Lung (tissue), 12 donors: ENCODE measurements around the gene CEPT1. TPM values are rescaled to one million over a fixed set of nuclear protein-coding genes. Genes with fewer than 3 reads are reported as not detected.

Source experiments
- ATAC-seq: fragments of 200-7000 bp; cut with Tn5 transposase; one replicate; pipeline ENCODE4 v1.9.1; 2020; ENCODE audit warnings: moderate number of reproducible peaks; ENCODE audit not compliant: insufficient read depth, low FRiP score
- DNase-seq, 3 donors: peaks; one replicate each; pipeline ENCODE4 v3.0.0-alpha.2; 2013 to 2017
- H3K27ac ChIP-seq, 2 donors: one replicate each; pipeline ENCODE4 v1.5.1; 2013; ENCODE audit warnings: mild to moderate bottlenecking in 2 of 2, moderate library complexity in 2 of 2, control low read depth in 1 of 2, inconsistent platforms in 1 of 2, low read depth in 1 of 2, low read length in 1 of 2
- H3K27me3 ChIP-seq, 3 donors: one replicate each; pipeline ENCODE4 v1.5.1; 2013; ENCODE audit warnings: low read length in 2 of 3; ENCODE audit not compliant: control insufficient read depth in 3 of 3, insufficient read depth in 3 of 3
- H3K36me3 ChIP-seq, 4 donors: one replicate each; pipeline ENCODE4 v1.5.1; 2013; ENCODE audit warnings: low read length in 4 of 4, mild to moderate bottlenecking in 1 of 4, moderate library complexity in 1 of 4; ENCODE audit not compliant: control insufficient read depth in 4 of 4, insufficient read depth in 4 of 4
- H3K4me1 ChIP-seq, 5 donors: one replicate each; pipeline ENCODE4 v1.5.1; 2013; ENCODE audit warnings: low read length in 5 of 5, mild to moderate bottlenecking in 2 of 5, moderate library complexity in 1 of 5; ENCODE audit not compliant: control insufficient read depth in 5 of 5, insufficient read depth in 5 of 5
- H3K4me3 ChIP-seq: one replicate; pipeline ENCODE4 v1.5.1; 2013; ENCODE audit warnings: mild to moderate bottlenecking, control low read depth, moderate library complexity
- H3K9ac ChIP-seq, 2 donors: one replicate each; pipeline ENCODE4 v1.5.1; 2013; ENCODE audit warnings: low read length in 2 of 2, control low read depth in 1 of 2; ENCODE audit not compliant: insufficient read depth in 1 of 2
- H3K9me3 ChIP-seq, 4 donors: one replicate each; pipeline ENCODE4 v1.5.1; 2013; ENCODE audit warnings: low read length in 3 of 4, mild to moderate bottlenecking in 1 of 4, moderate library complexity in 1 of 4; ENCODE audit not compliant: control insufficient read depth in 4 of 4, insufficient read depth in 3 of 4
- WGBS, 2 donors: extraction: QIAGEN DNeasy Blood & Tissue Kit; methylation state at CpG; one replicate each; pipeline ENCODE4 v1.1.7; 2013; 5-methylcytosine and 5-hydroxymethylcytosine counted together
- polyA plus RNA-seq, 2 donors: library from polyadenylated mRNA; stranded (reverse); fragments of 200-250 nt; gene quantifications; one replicate each; pipeline ENCODE4 v1.2.1, GENCODE V29; 2013
- total RNA-seq, 2 donors: library from RNA; depleted of rRNA in 1 of 2; stranded (reverse); fragments of >200 nt in 1 of 2; gene quantifications; one replicate each; pipeline ENCODE4 v1.2.1, GENCODE V29; 2014 to 2021
- TF ChIP-seq, protein P1 (sequence below): IDR thresholded peaks from 2 replicates; pipeline ENCODE4 v1.5.1; 2012; ENCODE audit warnings: mild to moderate bottlenecking; ENCODE audit errors: control extremely low read depth, extremely low read depth
- donor health status: control.
- donor health status: control.
- donor health status: Bipolar disorder and iron deficiency.
- donor health status: healthy.
- donor health status: DM: yes; HTN: yes; CAD: no.

The CEPT1 gene
- total and polyA plus RNA-seq, 4 donors, result 18.6 to 71.2 (median 26.2) TPM

DNA sequence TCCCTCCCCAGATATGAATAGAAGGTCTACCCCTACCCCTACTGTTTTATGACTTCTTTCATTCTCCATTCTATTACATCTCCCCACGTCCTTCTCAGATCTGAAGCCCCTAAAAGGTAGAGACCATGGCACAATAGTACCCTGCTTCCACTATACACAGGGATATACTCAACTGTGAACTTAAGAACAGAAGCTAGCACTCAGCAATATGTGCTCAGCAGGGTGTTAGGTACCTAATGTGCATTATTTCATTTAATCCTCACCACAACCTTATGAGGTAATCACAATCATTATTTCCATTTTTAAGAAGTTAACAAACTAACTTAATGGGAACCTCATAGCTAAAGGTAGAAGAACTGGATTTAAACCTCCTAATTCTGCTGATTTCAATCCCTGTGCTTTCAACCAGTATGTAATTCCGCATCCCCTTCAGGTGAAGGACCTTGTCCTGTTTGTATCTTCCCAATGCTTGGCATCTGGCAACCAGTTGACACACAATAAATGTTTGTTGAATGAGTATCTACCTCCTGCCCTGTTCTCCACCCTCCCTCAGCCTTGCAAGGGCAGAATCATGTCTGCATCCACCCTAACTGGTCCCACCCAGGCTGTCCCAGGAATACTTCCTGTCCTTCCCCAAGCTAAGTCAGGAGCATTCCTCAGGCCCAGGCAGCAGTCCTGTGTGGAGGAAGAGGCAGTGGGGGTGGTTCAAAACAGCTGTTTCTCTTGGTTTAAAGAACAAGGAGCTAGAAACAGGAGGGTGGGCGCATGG lies 53.9 kb downstream of the CEPT1 start:
- peaks cover 0 to 24% (median under 1%) of the 10 kb centered on the region in 4 donors for H3K36me3 ChIP-seq

GRCh38 chr1:111195002-111195684 lies 55.1 kb downstream of the CEPT1 start:
- peaks cover 0 to 37% (median 18%) of the 10 kb centered on the region in 5 donors for H3K4me1 ChIP-seq
- 77 to 83% methylated on average over 4 of the region's 4 CpGs for WGBS, 2 donors

More for the DNA sequence above, 53.9 kb downstream of the CEPT1 start:
- DNase-seq (no peak), ATAC-seq (no peak)
- Histone ChIP-seq H3K4me1 (peaks cover 0 to 38% (median 18%) of the 10 kb centered on the region in 5 donors), H3K9ac (no peak overlapping the region), H3K27ac (peak overlapping the region in 1 of 2 donors; percentile 18), H3K9me3 (no peaks in the 10 kb centered on the region), H3K4me3 (no peak overlapping the region), H3K27me3 (no peaks in the 10 kb centered on the region)
- TF ChIP-seq, protein P1, sequence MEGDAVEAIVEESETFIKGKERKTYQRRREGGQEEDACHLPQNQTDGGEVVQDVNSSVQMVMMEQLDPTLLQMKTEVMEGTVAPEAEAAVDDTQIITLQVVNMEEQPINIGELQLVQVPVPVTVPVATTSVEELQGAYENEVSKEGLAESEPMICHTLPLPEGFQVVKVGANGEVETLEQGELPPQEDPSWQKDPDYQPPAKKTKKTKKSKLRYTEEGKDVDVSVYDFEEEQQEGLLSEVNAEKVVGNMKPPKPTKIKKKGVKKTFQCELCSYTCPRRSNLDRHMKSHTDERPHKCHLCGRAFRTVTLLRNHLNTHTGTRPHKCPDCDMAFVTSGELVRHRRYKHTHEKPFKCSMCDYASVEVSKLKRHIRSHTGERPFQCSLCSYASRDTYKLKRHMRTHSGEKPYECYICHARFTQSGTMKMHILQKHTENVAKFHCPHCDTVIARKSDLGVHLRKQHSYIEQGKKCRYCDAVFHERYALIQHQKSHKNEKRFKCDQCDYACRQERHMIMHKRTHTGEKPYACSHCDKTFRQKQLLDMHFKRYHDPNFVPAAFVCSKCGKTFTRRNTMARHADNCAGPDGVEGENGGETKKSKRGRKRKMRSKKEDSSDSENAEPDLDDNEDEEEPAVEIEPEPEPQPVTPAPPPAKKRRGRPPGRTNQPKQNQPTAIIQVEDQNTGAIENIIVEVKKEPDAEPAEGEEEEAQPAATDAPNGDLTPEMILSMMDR, result no peak
- WGBS, 2 donors, result 94 to 96% methylated on average over 3 of the region's 3 CpGs

GRCh38 chr1:111196213-111196612 lies 56.2 kb downstream of the CEPT1 start:
- no peak overlapping the region for H3K4me3 ChIP-seq
- whole genome bisulfite sequencing, 2 donors, result 83 to 94% methylated on average over 2 of the region's 2 CpGs
- TF ChIP-seq, protein P1, result no peak
- ATAC-seq (no peak), DNase-seq (no peak)
- peaks cover 0 to 28% (median 13%) of the 10 kb centered on the region in 5 donors for H3K4me1 ChIP-seq
- H3K27me3 ChIP-seq, result no peaks in the 10 kb centered on the region
- peaks cover 0 to 22% (median 0%) of the 10 kb centered on the region in 4 donors for H3K36me3 ChIP-seq
- no peaks in the 10 kb centered on the region for H3K9me3 ChIP-seq
- H3K9ac ChIP-seq, result no peak overlapping the region
- H3K27ac ChIP-seq, result no peak overlapping the region

More at GRCh38 chr1:111195002-111195684, 55.1 kb downstream of the CEPT1 start:
- peaks cover 0 to 25% (median 0%) of the 10 kb centered on the region in 4 donors for H3K36me3 ChIP-seq
- DNase-seq (peak in 1 of 3 donors; percentile 33), ATAC-seq (no peak)
- no peak overlapping the region for H3K9ac ChIP-seq
- TF ChIP-seq, protein P1, result no peak
- no peaks in the 10 kb centered on the region for H3K27me3 ChIP-seq
- no peak overlapping the region for H3K27ac ChIP-seq
- no peaks in the 10 kb centered on the region for H3K9me3 ChIP-seq
- H3K4me3 ChIP-seq, result no peak overlapping the region
